Mucosa of gallbladder (tissue), 1 donor: ENCODE data around the gene COL6A2. TPM values are rescaled to one million over a fixed set of nuclear protein-coding genes. Genes with fewer than 3 reads are reported as not detected.
"Not testable (repeated sequence)": the region's sequence is repeated elsewhere in the genome, so short reads cannot be mapped to it uniquely, and the experiment has no call there.

Source experiments
- DNase-seq: peaks from one replicate; pipeline ENCODE4 v3.0.0-alpha.2; 2020; ENCODE audit warnings: low spot score
- total RNA-seq: library from RNA; stranded (reverse); gene quantifications from one replicate; pipeline ENCODE4 v1.2.1, GENCODE V29; 2021
- donor health status: DM: no; HTN: no; CAD: no.

The COL6A2 gene
- total RNA-seq, 1 donor from 2014 or later, result 1,004 TPM

DNA sequence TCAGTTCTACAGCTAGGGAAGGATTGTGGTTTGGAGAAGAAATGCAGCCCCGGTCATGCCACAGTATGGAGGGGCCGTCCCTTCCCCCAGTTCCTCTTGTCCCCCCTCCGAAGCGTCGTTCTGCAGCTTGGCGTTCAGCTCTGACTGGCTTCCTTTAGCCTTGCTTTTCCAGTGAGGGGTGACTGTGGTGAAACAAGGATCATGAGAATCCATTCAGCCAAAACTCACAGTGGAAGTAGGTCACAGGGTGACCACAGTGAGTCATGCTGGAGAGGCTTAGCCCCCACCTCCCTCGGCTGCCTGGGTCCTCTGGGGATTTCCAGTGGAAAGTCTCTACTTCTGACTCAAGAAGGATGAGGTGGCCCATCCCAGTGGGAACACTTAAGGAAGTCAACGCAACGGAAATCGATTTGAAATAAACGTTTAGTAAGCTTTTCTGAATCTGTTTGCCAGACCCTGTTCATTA is 37.3 kb upstream of the COL6A2 start:
- DNase-seq, result peak; percentile 47

DNA sequence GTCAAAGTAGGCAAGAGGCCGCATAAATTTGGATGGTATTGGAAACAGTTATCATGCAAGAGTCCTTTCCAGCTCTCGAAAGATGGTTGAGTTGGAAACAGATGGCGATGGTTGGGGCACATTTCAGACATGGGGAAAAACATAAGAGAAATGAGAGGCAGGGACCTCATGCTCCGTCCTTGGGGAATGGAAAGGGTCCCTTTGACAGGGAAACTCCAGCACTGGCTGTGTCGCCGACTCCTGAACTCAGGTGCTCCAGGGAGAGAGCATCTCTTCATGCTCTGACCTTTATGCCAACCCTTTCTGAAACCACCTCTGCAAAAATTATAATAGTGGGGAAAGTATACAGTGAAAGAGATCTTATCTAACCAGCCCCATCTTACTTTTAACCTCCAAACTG is 36.8 kb upstream of the COL6A2 start:
- no peak for DNase-seq

DNA sequence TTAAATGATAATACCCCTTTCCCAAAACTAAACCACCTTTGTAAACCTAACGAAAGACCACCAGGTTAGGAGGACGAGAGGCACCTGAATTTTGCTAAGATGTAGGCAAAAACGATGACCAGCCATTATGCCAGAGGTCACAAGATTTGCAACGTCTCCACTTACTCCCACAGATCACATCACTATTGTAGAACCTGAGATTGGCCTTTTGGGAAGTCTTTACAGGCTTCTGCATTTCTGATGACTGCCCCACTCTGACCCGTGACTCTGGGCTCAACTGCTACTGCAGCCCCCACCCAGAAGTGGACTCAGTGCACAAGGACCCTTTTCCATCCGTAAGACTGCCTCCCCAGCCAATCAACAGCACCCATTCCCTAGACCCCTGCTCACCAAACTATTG is 36.4 kb upstream of the COL6A2 start:
- DNase-seq, result no peak

DNA sequence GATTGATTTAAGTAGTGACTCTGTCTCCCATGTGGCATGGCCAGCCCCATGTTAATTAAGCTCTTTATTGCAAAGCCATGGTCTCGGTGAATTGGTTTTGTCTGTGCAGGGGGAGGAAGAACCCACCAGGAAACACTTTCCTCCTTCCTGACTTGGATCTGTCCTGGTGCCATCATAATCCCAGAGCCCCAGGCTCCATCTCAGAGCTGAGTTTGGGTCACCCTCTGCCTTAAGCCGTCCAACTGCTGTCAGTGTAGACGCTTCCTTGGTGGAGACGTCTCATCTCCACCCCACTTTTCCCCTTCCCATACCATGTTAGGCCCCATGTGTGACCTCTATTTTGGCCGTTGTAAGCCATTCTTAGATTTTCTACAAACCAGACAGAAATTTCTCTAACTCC is 36.0 kb upstream of the COL6A2 start:
- DNase-seq, result no peak

DNA sequence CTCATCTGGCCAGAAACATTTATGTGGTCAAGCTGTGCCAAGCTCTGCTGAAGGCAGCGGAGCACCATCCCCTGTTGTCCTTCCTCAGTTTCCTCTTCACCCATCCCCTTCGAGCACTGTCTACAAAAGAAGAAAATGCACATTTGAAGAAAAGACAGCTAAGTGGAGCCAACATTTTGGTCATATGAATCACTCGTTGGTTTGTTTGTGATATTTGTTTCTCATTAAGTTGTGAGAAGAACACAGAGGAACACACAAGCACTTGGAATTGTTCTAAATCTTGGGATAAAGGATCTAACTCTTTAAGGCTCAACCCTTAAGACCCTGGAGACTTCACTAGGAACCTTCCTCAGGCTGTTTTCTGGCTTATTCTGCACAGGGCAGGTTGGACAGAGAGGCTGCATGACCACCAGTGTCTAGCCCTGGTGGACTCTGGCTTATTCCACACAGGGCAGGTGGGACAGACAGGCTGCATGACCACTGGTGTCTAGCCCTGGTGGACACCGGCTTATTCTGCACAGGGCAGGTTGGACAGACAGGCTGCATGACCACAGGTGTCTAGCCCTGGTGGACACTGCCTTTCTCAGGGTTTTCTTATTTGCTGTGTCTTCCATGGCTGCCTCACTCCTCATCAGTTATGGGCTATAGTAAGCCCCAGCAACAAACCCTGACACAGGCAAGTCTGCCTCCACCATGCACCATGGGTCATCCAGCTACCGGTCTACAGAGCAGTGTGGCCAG is 35.3 kb upstream of the COL6A2 start:
- no peak for DNase-seq

DNA sequence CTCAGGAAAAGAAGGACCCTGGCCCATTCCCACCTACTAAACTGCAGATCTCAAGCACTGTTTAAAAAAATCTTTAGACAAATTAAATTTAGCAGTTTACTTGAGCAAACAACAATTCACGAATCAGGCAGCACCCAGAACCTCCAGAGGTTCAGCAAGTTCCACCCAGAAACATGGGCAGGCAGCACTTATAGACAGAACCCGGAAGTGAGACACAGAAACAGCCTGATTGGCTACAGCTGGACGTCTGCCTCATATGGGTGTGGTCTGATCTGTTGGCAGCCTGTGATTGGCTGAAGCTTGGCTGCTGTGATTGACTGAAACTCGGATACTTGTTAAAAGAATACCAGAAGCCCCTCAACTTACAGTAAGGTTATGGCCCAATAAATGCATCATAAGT is 34.7 kb upstream of the COL6A2 start:
- no peak for DNase-seq

DNA sequence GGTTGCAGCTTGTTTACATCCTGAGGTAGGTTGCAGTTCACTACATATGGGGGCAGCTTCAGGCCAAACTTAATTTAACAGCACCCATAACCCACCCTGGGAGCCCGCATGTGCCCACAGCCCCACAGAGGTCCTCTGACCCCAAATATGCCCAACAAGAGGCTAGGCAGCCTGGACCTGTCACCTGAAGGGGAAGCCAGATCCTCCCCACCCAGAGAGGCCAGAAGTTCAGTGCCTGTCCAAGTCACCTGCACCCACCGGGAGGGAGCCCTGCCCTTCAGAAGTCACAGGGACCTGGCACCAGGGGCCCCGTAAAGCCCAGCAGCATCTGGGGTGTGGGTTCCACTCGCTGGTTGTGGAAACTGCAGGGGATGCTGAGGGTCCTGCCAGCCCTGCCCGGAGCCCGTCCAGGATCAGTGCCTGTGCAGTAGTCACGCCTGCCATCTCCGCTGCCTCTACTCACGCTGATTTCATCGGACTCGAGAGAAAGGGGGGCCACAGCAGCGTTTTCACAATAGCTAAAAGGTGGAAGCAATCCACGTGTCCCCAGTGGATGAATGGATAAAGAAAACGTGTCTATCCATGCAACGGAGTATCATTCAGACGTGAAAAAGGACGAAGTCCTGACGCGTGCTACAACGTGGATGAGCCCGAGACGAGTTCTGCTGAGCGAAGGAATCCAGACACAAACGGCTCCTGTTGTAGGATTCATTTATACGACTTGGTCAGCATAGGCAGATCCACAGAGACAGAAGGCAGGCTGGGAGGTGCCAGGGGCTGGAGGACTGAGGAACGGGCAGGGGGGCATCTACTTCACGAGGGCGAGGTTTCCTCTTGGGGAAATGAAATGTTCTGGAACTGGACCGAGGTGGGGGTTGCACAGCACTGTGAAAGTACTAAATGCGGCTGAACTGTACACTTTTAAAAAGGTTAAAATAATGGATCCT is 33.9 kb upstream of the COL6A2 start:
- DNase-seq, result peak; percentile 9

DNA sequence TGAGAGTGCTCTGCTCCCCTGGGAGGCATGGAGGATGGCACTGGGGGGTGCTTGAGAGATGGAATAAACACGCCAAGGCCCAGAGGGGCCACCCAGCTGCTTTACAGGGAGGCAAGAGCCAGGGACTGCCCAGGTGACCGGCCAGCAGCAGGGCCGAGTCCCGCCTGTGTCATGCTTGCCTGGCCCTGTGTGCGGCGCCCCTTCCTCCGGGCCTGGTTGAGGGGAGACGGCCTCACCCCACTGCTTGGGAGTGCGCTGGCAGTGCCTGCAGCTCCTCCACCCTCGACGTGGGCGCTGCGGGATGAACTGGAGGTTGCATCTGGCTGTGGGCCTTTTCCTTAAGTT is 33.1 kb upstream of the COL6A2 start:
- no peak for DNase-seq

DNA sequence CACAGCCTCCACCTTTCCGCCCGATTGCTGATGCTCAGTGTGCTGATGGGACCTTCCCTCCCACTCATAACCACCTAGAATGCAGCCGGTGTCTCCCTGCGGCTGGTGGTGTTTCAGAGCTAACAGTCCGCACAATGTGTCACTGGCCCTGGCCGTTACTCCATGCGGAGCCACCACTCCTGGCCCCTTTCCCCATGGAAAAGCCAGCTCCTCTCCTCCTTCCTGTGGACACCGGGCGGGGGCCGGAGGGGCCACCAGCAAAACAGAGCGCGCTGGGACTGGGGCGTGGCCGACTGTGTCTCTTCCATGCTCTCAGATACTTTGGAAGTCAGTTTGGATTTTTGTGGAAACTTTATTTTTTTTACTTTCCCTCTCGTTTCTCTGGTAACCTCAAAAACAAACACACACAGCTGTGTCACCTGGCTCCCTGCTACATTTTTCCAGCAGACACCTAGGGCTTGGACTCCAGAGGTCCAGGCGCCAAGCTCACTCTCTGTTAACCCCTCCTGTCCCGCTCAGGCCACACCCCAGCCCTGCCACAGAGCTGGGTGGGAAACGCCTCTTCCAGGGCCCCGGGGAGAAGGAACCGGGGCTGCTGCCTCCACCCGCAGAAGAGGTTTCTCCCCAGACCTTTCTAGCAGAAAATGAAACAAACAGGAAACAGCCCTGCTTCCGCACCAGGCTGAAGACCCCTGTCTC is 32.5 kb upstream of the COL6A2 start:
- DNase-seq, result peak; percentile 8

DNA sequence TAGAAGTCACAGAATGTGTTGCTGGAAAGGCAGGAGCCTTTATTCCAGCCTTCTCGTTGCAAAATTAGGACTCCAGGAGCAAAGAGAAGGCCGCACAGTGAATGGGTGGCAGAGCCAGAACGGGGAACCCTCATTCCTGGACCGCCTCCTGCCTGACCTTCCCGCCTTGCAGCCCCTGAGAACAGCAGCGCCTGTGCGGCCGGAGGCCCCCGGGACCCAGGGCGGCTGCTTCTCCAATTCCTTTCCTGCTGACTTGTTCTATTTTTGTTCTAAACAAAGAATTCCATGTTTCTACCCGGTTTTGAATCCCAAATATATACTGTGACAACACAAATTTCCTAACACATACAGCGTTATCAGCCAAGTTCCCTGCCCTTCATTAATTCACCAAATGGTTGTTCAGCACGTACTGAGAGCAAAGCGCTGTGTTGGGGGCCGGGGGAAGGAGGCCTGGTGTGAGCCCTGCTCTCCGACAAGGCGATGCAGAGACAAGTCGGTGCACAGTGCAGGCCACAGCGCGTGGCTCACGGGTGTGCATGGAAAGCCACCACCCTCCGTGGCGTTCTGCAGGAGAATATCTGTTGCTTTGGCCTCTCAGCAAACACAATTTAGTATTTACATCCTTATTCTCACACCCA is 31.9 kb upstream of the COL6A2 start:
- DNase-seq, result no peak

DNA sequence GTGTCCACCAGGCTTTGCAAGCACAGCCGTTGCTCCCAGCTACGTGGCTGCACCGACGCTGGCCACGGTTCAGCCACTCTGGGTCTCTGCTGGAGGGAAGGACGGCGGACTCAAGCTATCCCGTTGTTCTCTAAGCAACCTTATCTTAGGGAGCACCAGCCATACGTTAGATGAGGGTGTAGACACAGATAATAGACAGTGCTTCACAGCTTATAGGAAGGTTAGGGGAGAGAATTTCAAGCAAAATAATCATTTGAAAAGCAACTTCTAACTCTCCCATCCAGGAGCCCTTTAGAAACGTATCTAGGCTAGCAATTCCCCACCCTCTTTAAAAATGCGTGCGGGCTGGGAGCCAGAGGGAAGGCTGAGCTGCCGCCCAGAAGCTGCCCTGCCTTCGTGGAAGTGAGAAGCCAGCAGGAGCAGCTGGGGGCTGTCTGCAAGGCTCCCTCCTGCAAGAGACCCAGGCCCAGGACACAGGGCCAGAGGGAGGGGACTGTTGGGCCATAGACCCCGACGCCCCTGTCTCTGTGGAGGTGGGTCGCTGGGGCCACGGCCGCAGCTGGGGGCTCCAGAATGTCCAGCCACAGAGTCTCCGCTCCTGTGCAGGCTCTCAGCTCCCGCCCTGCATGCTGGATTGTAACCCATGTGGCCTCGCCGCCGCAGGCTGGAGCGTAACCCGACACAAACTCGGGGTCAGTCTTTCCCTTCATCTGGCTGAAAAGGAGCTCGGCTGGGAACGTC is 31.2 kb upstream of the COL6A2 start:
- DNase-seq, result peak; percentile 30

DNA sequence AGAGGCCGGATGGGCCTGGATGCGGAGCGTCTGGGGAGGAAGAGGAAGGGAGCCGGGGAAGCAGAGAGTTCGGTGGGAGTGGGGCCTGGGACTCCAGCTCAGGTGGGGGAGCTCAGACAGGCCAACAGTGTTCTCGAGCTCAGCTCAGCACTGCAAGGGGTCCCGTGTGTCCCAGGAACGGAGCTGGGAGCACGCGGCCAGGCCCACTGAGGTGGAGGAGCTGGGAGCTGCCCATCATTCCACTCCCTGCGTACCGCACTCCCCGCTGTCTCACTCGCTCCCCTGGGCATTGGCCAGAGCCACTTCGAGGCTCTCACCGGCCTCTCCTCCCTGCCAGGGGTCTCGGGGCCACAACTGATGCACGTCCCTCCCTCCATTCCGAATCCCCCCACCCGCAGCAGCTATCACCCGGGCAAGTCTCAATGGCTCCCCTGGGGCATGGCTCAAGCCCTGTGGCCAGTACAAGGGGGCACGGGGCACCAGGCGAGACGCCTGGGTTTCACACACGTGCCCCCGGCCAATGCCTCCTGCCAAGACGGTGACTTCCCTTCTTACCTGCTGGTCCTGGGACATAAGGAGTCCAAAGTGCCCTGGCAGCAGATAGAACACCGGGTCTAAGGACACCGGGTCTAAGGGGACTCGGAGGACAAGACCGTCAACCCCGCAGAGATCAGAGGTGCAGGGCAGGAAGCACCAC is 30.3 kb upstream of the COL6A2 start:
- no peak for DNase-seq

DNA sequence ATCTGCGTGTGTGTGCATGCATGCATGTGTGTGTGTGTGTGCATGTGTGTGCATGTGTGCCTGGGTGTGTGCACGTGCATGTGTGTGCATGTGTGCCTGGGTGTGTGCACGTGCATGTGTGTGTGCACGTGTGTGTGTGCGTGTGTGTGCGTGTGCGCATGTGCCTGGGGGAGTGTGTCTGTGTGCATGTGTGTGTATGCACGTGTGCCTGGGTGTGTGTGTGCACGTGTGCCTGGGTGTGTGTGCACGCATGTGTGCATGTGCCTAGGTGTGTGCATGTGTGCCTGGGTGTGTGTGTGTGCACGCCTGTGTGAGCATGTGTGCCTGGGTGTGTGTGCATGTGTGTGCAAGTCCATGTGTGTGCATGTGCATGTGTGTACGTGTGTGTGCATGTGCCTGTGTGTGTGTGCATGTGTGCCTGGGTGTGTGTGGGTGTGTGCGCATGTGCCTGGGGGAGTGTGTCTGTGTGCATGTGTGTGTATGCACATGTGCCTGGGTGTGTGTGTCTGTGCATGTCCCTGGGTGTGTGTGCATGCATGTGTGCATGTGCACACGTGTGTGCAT is 29.3 kb upstream of the COL6A2 start:
- DNase-seq, result no peak

DNA sequence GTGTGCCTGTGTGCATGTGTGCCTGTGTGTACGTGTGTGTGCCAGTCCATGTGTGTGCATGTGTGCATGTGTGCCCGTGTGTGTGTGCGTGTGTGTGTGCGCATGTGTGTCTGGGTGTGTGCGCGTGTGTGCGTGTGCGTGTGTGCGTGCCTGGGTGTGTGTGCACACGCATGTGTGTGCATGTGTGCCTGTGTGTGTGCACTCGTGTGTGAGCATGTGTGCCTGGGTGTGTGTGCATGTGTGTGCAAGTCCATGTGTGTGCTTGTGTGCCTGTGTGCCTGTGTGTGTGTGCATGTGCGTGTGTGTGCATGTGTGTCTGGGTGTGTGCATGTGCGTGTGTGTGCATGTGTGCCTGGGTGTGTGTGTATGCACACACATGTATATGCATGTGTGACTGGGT is 28.7 kb upstream of the COL6A2 start:
- no peak for DNase-seq

DNA sequence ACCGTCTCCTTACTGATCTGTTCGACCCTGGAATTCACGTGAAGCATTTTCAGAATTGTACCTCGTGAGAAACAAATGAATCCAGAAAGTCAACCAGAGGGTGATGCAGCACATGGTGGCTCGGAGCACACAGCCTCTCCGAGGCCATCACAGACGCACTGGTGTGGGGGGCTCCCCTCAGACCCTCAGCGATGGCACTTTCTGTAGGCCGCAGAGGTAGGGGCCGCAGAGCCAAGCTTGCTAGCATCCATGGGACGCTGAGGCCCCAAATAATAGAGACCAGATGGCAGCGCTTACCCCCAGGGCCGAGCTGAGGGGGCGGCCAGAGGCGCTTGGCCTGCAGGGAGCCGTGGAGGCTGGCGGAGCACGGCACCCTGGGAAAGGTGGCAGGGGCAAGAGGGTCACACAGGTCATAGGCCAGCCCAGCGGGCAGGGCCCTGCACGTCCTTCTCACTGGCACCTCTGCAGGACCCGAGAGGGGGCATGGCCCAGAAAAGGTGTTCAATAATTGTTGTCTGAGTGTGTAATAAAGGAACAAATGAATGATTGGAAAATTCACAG is 28.1 kb upstream of the COL6A2 start:
- DNase-seq, result no peak

DNA sequence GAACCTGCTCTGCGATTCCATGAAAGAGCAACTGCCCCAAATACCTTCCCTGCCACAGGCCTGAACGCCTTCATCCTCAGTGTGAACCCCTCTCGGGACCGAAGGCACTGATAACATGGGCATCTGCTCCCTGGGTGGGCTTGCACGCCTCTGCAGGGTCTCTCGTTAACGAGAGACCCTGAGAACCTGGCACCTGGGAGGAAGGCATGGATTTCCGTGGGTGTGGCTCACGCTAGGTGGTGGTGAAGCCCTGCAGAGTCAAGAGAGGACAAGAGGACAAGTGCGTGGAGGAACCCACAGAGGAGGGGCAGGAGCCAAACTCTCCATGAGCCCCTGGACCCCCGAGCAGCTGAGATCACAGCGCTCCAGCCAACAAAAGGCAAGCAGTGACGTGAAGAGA is 26.8 kb upstream of the COL6A2 start:
- no peak for DNase-seq

DNA sequence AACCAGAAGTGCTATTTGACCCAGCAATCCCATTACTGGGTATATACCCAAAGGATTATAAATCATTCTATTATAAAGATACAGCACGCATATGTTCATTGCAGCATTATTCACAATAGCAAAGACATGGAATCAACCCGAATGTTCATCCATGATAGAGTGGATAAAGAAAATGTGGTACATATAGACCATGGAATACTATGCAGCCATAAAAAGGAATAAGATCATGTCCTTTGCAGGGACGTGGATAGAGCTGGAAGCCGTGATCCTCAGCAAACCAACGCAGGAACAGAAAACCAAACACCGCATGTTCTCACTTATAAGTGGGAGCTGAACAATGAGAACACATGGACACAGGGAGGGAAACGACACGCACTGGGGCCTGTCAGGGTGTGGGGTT is 21.2 kb upstream of the COL6A2 start:
- DNase-seq, result not testable (repeated sequence)

DNA sequence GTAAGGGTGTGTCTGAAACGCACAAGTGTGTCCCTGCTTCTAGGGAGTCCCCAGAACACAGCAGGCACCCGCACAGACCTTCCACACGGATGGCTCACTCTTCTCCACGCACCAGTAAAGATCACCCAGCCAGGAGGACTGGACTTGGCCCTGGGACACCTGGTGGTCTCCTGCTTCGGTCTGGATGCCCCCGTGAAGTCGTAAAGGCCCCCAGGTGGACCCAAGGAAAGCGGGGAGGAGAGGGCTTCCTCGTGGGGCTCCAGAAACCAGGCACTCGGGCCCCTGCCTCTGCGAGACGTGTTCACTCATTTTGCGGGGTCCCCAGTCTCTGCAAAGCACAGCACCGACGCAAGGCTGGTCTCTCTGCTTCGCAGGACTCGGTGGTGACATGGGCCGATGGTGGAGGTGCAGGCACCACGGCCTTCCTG is 20.2 kb upstream of the COL6A2 start:
- DNase-seq, result no peak

DNA sequence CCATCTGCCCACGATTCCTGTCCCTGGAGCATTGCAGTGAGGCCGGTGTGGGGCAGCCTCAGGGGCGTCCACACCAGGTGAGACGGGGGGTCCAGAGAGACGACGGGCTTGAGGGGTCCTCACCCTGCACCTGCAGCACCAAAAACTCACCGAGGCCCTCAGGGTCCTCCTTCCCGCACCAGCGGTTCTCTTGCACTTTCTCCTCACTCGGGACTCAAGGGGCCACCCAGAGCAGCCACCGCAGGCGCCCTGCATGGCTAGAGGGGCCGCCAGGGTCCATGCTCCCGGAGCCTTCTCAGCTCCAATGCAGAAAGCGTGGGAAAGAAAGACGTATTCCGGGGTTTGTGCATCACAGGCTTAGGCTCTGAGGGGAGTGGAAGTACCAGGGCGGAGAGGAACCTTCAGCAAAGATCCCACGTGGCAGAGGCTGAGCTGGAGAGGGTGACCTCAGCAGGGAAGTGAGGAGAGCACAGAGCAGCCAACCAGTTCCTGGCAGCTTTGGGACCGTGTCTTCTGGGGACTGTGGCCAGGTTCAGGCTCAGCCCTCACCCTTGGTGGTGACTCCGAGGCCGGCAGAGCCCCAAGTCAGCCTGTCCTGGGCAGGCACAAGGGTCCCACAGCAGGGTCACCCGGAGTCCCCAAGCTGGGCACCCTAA is 19.5 kb upstream of the COL6A2 start:
- no peak for DNase-seq
